Inferior parietal cortex (tissue), 1 donor: Measurements from ENCODE around the gene OGA.

Source experiments
- DNase-seq: peaks from one replicate; pipeline ENCODE4 v3.0.0-alpha.2; 2016; ENCODE audit errors: extremely low spot score

The OGA gene

GRCh38 chr10:101759309-101760247, 58.7 kb downstream of the OGA start:
- no peak for DNase-seq

DNA sequence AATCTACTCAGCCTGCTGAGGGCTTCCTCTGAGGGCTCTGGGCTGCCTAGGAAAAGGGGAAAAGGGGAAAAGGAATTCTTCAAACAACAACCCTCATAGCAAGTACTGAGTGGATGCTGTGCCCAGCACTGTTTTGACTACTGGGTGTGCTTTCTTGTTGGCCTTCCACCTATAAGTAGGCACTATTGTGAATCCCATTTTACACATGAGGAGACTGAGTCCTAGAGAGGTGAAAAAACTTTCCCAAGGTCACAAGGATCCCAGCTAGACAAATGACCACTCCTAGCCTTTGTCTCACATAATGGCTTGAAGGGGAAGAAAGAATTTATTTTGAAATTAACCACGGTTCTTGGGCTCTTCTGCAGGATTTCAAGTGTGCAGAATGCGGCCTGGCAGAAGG, 59.4 kb downstream of the OGA start:
- DNase-seq = no peak

- DNase-seq = no peak
Measured at GRCh38 chr10:101752241-101752640, 66.0 kb downstream of the OGA start.

GRCh38 chr10:101749047-101750016, 68.9 kb downstream of the OGA start:
- no peak for DNase-seq

DNA sequence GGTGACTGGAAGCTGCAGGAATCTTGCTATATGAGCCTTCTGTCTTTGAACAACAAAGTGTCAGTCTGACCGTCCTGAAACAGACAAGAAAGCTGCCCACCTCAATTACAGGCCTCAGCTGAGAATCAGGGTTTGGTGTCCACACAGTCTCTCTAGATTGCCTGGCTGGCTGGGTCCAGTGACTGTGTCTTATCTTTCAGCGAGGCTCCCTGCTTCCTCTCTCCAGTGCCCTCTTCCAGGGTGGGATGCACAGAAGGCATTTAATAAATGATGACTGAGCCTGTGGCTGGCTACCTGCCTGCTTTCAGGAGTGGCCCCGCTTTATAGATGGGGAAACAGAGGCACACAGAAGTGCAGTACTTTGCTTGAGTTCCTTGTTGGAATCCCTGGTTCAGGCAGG, 69.7 kb downstream of the OGA start:
- no peak for DNase-seq

DNA sequence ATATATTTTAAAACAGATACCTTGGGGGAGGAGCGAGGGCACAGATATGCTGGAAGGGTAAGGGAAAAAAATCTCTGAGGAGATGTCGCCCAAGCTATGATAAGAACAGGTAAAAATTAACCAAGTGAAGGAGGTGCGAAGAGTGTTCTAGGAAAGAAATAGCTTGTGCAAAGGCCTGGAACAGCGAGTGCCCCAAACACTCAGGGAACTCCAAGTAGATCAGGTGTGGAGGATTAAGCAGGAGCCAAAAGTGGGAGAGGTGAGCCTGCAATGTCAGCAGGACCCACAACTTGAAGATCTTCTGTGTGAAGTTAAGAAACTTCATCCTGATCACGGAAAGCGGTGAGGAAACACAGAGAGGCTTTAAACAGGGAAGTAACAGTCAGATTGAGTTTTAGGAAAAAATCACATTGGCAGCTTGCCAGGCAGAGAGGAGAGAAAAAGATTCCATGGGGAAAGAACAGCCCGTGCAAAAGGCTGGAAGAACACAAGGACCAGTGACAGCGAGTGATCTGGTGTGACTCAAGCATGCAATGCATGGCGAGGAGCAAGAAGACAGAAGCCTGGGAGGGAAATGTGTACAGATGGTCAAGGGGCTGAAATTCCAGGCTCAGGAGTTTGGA, 73.1 kb downstream of the OGA start:
- no peak for DNase-seq

DNA sequence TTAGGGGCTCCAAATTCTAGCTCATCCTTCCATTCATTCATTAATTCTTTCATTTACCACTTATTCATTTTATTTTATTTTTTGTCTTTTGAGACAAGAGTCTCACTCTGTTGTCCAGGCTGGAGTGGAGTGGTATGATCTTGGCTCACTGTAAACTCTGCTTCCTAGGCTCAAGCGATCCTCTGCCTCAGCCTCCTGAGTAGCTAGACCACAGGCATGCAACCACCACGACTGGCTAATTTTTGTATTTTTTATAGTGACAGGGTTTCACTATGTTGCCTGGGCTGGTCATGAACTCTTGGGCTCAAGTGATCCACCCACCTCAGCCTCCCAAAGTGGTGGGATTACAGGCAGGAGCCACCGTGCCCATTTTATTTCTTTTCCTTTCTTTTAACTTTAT, 74.0 kb downstream of the OGA start:
- no peak for DNase-seq

- DNase-seq = no peak
Measured at GRCh38 chr10:101741938-101742337, 76.3 kb downstream of the OGA start.

- DNase-seq = no peak
Measured at GRCh38 chr10:101736666-101737065, 81.6 kb downstream of the OGA start.
